ENCODE measurements around the gene ASB3.

ASB3 gene

DNA sequence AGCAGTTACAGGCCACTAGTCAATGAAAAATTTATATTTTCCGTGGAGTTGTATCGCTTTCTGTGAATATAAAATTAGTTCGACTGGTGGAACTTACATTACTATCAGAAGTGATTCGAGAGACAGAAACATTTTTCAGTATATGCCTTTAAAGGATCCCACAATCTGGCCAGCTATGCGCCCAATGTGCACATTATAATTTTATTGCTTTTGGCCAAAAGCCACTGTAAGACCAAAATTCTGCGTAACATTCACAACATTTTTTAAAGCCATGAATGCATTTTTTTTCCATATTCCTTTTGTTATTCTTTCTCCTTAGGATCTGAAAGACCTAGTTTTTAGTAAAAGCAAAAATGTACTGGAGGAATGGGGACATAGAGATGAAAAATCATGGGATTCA, 150.2 kb downstream of the ASB3 start:
- no peak for DNase-seq

DNA sequence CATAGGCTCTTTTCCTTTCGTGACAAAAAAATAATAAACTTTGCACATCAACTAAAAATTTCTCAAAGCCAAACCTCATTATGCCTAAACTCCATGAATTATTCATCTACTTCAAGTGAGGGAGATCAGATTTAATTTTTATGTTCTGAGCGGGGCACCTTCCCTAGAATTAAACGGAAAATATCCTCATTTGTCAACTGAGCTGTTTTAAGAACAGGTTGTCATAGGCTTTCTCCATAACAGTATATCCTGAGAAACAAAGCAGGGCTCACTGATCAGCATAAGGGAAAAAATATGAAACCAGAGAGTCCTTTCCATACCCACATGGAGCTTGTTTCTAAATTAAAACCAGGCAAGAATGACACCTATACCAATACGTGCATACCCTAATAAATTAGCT, 150.6 kb downstream of the ASB3 start:
- no peak for DNase-seq

DNA sequence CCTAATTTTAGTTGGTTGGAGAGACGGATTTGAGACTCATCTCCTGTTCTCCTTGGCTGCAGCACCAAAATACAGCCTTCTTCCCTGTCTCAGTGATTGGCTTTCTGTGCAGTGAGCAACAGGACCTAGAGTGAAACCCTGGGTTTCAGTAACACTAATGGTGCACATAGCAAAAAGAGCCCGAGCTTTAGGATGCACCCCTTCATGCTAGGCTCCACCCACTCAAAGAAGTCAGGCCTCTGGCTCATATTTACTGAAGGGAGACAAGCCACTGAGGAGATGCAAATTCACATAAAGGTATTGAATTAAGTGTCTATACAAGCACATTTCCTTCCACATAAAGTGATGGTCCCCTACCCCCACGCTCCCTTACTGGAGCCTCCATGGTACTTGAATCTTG, 151.1 kb downstream of the ASB3 start:
- DNase-seq: no peak

DNA sequence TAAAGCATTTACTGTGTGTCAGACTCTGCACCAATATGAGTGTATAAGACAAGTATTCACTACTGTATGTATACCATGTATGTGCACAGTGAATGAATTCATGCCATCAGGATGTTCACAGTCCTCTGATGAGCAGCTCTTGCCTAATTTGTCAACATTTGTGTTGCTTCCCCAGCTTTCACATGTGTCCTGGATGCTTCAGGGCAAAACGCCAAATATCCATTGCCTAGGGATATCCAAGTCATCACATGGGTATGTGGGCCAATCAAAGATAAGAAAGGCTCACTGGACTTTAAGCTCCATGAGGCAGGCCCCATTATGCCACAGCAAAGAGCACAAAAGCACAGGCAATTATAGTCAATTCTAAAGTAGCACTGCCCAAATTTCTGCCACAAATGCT, 153.3 kb downstream of the ASB3 start:
- DNase-seq: no peak

DNA sequence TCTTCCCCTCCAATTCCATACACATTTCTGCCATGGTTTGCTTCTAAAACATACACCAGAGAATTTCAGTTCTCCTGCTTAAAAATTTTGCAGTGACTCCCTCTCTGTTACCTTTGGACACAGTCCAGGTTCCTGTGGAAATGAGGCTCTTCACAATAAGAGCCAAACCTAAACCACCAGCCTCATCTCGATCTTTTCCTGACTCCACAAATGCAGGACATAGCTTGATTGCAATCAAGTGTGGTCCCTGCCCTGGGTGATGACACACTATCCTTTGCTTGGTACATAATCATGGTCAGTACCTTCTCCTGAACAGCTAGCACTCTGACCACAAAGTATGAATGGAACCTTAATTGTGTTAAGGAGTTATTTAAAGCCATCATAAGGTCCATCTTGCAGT, 154.0 kb downstream of the ASB3 start:
- no peak for DNase-seq

DNA sequence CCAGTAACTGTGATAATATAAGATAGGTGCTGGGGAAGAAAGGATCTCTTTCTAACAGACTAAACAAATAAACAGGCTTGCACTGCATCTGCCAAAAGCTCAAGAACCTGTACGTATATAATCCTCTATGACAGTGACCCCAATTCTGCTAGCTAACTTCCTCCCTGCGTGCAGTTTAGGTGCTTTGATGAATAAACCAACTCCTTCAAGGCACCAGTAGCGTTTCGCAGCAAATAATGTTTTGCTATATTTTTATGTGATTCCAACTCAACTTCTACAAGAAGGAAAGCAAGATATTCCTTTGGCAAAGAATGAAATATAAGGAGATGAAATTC, 154.7 kb downstream of the ASB3 start:
- no peak for DNase-seq

DNA sequence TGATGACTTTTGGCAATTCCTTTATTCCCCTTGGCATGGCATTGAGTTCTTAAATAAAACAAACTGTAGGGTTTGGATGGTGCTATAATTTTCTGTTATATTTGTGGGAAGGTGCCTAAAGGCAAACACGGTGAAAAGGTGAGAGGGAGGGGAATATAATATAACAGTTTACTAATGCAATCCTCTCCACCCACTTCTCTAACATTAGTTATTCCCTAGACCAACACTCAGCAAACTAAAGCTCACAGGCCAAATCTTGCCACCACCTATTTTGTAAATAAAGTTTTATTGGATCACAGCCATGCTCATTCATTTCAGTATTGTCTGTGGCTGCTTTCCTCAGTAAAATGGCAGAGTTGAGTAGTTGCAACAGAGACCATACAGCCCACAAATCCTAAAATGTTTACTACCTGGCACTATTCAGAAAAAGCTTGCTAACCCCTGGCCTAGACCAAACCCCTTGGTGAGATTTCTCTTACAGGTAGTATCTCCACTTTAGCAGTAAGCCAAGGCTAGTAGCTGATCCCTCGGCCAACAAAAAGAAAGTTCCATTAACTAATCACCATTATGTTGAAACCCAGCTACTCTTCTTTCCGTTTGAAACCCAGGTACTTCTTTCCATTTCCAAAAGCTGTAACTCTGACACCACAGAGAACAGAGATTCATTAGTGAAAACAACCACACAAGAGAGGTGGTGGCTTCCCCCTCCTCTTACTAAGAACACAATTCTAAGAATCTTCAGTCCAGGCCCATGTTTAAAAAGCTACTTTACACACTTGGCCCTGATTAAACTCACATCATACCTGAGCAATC, 155.2 kb downstream of the ASB3 start:
- DNase-seq: no peak

DNA sequence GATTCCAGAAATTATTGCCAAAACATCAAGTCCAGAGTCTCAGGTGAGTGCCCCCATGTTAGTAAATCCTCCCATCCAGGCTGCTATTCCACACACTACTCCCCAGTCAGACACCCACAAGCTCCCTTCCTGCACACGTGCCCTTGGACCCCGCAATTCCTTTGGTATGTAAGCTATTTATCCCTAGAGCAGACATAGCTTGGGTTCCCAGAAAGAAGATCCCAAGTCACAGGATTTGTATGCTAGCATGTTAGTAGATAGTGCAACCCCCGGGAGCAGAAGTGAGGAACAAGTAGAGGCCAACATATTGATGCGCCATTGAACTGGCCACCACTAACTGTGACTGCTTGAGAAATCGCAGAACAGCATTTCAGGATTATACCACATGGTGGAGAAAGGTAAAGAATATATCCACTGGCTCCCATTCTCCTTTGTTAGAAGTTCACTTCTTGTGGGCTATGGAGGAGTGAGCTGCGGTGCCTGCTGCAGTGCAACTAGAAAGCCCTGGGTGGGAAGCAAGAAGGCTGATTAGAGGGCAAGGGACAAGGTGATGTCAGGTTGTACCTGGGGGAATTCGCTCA, 156.6 kb downstream of the ASB3 start:
- DNase-seq: no peak

DNA sequence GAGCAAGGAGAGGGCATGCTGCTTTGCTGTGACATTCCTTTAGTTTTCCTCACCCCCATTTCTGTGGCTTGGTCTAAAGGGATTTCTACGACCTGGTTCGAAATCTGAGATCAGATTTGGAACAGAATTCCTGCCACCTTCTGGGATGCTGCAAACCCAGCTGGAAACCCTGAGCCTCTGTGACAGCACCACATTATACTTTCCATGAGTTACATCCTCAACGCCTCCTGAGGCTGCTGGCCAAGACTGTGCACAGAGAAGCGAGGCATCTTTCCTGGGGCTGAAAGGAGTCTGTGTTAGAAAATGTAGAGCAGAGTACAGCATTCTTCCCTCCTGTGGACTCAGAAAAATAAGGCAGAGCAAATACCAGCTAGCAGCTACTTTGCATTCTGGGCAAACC, 157.3 kb downstream of the ASB3 start:
- no peak for DNase-seq

DNA sequence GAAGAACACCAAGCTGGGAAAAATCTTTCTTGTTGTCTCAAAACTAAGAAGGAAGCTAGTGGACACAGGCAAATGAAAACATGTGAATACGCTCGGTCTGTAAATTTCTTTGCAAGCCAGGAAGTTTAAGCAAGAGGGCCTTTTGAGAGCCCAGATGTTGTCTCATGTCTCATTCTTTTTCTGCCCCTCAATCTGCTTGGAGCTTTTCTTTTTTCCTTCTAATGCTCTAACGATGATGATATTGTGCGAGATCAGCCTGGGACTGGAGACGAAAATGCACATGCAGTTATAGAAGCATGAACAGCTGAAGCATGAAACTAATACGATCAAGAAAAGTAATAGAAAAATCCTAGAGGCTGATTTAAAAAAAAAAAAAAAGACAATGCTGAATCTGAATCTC, 157.8 kb downstream of the ASB3 start:
- no peak for DNase-seq

DNA sequence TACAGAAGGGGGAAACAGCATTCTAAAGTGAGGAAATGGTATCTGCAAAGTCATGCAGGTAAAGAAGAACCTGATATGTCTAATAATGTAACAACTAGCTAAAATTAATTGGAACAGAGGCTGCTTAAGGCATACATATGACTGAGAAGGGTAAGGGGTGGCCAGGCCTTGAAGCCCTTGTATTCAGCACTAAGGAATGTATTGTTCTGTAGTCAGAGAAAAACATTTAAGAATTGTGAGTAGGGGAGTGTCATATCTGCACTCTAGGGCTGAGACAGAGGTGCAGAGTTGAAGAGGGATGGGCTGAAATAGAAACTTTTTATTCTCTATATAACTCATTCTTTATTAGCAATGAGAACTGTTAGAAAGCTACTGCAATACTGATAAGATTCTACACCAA, 164.6 kb downstream of the ASB3 start:
- DNase-seq: no peak

DNA sequence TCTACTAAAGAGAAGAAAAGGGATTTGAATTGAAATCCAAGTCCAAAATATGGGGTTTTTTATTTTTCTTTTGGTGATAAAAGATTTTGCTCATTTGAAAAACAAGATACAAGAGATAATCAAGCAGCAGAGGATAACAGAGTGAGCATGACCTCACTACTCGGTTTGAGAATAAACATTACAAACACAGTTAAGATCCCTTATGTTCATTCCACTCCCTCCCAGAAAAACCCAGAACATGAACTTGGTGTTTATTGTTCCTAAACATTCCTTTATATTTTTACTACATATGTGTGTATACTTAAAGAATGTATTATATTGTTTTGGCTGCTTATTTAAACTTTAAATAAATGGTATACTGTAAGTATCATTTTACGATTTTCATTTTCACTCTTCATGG, 165.8 kb downstream of the ASB3 start:
- no peak for DNase-seq
